22Rv1 (cell line): ENCODE measurements around the gene ZNF92.

Experiments used
- ZFX ChIP-seq: fragments of 450-650 bp; IDR thresholded peaks from 2 replicates; pipeline ENCODE4 v1.6.1; 2017; ENCODE audit warnings: antibody characterized with exemption, borderline replicate concordance
- TF ChIP-seq, protein P1 (sequence below): fragments of 450-650 bp; IDR thresholded peaks from 2 replicates; pipeline ENCODE4 v1.5.1; 2017; ENCODE audit warnings: mild to moderate bottlenecking

DNA sequence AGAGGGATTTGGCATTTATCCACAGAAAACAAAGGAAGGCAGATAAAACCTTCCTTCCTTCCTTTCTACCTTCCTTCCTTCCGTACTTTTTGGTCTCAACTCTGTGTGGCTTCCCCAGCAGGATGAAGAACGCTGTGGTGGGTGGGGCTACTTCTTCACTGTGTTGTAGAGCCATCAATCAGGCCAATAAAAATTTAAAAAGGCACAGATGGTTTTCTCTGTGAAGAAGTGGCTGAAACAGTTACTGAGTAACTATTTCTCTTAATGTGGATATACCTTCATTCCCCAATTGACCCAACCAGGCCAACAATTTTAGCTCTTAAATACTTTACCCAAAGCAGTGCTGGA, 75.8 kb downstream of the ZNF92 start:
- TF ChIP-seq, protein P1, sequence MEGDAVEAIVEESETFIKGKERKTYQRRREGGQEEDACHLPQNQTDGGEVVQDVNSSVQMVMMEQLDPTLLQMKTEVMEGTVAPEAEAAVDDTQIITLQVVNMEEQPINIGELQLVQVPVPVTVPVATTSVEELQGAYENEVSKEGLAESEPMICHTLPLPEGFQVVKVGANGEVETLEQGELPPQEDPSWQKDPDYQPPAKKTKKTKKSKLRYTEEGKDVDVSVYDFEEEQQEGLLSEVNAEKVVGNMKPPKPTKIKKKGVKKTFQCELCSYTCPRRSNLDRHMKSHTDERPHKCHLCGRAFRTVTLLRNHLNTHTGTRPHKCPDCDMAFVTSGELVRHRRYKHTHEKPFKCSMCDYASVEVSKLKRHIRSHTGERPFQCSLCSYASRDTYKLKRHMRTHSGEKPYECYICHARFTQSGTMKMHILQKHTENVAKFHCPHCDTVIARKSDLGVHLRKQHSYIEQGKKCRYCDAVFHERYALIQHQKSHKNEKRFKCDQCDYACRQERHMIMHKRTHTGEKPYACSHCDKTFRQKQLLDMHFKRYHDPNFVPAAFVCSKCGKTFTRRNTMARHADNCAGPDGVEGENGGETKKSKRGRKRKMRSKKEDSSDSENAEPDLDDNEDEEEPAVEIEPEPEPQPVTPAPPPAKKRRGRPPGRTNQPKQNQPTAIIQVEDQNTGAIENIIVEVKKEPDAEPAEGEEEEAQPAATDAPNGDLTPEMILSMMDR: no peak
- TF ChIP-seq ZFX: no peak
